HG02763 (cell line): ENCODE data around the gene DNM1.

Source experiments
- ATAC-seq: cut with Tn5 transposase; IDR thresholded peaks from one replicate; pipeline ENCODE4 v1.9.1; 2021; ENCODE audit warnings: mild to moderate bottlenecking, moderate library complexity; ENCODE audit not compliant: unreplicated experiment

Gene DNM1

GRCh38 chr9:128204858-128205257 is 1.7 kb downstream of the DNM1 start:
- ATAC-seq = no peak

- ATAC-seq = no peak
Measured at GRCh38 chr9:128205296-128205944, 2.2 kb downstream of the DNM1 start.

GRCh38 chr9:128206484-128206883 is 3.3 kb downstream of the DNM1 start:
- ATAC-seq = no peak

- no peak for ATAC-seq
Measured at GRCh38 chr9:128206916-128207910, 4.0 kb downstream of the DNM1 start.

- ATAC-seq = no peak
Measured at GRCh38 chr9:128208386-128208785, 5.2 kb downstream of the DNM1 start.

- no peak for ATAC-seq
Measured at GRCh38 chr9:128208946-128209669, 5.9 kb downstream of the DNM1 start.

- no peak for ATAC-seq
Measured at GRCh38 chr9:128211186-128211980, 8.2 kb downstream of the DNM1 start.

GRCh38 chr9:128211981-128212281 is 8.8 kb downstream of the DNM1 start:
- ATAC-seq = no peak

- no peak for ATAC-seq
Measured at GRCh38 chr9:128213746-128214497, 10.7 kb downstream of the DNM1 start.

GRCh38 chr9:128214571-128215490 is 11.7 kb downstream of the DNM1 start:
- no peak for ATAC-seq

- no peak for ATAC-seq
Measured at GRCh38 chr9:128215491-128216409, 12.6 kb downstream of the DNM1 start.

- ATAC-seq = no peak
Measured at GRCh38 chr9:128216781-128217553, 13.8 kb downstream of the DNM1 start.

GRCh38 chr9:128218172-128218517 is 15.0 kb downstream of the DNM1 start:
- no peak for ATAC-seq

- ATAC-seq = peak; percentile 68
Measured at GRCh38 chr9:128218518-128219389, 15.6 kb downstream of the DNM1 start.

- no peak for ATAC-seq
Measured at GRCh38 chr9:128219831-128220230, 16.7 kb downstream of the DNM1 start.

GRCh38 chr9:128222026-128222425 is 18.8 kb downstream of the DNM1 start:
- ATAC-seq = no peak
